ENCODE results near the gene METTL27.

METTL27 gene

GRCh38 chr7:73865738-73866445 lies 23.6 kb upstream of the METTL27 start:
- TF ChIP-seq, protein P1, sequence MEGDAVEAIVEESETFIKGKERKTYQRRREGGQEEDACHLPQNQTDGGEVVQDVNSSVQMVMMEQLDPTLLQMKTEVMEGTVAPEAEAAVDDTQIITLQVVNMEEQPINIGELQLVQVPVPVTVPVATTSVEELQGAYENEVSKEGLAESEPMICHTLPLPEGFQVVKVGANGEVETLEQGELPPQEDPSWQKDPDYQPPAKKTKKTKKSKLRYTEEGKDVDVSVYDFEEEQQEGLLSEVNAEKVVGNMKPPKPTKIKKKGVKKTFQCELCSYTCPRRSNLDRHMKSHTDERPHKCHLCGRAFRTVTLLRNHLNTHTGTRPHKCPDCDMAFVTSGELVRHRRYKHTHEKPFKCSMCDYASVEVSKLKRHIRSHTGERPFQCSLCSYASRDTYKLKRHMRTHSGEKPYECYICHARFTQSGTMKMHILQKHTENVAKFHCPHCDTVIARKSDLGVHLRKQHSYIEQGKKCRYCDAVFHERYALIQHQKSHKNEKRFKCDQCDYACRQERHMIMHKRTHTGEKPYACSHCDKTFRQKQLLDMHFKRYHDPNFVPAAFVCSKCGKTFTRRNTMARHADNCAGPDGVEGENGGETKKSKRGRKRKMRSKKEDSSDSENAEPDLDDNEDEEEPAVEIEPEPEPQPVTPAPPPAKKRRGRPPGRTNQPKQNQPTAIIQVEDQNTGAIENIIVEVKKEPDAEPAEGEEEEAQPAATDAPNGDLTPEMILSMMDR (IDR thresholded peaks at IDR 0.05; ENCODE audit: low read depth, low read length), result peak; percentile 74

DNA sequence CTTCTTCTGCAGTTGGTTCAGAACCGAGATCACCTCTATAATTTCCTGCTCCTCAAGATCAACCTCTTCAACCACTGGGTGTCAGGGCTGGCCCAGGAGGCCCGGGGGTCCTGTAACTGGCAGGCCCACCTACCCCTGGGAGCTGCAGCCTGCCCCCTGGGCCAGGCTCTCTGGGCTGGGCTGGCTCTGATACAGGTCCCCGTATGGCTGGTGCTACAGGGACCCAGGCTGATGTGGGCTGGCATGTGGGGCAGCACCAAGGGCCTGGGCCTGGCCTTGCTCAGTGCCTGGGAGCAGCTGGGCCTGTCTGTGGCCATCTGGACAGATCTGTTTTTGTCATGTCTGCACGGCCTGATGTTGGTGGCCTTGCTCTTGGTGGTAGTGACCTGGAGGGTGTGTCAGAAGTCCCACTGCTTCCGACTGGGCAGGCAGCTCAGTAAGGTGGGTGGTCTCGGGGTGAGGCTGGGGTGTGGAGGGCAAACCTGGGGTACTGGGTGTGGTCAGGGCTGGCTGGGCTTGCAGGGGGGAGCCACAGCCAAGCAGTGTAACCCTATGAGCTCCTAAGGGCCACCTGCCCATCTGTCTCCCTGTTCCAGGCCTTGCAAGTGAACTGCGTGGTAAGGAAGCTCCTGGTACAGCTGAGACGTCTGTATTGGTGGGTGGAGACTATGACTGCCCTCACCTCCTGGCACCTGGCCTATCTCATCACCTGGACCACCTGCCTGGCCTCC lies 22.8 kb upstream of the METTL27 start:
- TF ChIP-seq, protein P1 (IDR thresholded peaks at IDR 0.05; ENCODE audit: low read depth, low read length), result no peak
- H3K4me3 ChIP-seq (ENCODE audit: low read depth, low read length), result no peak overlapping the region

More at GRCh38 chr7:73865738-73866445, 23.6 kb upstream of the METTL27 start:
- H3K4me3 ChIP-seq (ENCODE audit: low read depth, low read length), result no peak overlapping the region

DNA sequence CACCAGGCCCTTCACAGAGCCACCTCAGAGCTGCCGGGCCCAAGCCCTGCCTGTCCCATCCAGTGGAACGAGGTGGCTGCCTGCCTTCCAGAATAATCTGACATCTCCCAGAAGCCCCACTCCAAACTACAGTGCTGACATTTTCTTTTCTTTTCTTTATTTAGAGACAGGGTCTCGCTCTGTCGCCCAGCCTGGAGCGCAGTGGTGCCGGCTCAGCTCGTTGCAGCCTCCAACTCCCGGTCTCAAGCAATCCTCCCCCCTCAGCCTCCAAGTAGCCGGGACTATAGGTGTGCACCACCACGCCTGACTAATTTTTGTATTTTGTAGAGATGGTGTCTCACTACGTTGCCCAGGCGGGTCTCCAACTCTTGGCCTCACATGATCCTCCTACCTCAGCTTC lies 19.0 kb upstream of the METTL27 start:
- no peak overlapping the region for H3K4me3 ChIP-seq (ENCODE audit: low read depth, low read length)
- TF ChIP-seq, protein P1 (IDR thresholded peaks at IDR 0.05; ENCODE audit: low read depth, low read length), result no peak

DNA sequence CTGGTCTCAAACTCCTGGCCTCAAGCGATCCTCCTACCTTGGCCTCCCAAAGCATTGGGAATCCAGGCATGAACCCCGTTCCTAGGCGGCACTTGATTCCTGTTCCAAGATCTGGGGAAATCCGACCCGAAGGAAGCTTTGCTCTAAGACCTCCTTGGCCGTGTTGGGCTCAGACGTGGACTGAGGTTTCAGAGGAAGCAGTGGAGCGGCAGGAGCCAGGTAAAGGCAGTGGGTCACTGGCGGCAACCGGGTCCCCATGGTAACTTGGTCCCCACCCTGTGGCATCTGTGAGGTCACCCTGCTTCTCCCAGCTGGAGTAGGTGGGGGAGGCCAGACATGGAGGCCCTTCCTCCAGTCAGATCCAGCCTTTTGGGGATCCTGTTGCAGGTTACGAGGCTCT lies 18.5 kb upstream of the METTL27 start, which contains the start of gene TMEM270:
Gene TMEM270, plus strand, starts transcription at position 301 of the 400 bp plus-strand sequence. Its CDS starts 36 bp downstream, at position 337.
- TF ChIP-seq, protein P1 (IDR thresholded peaks at IDR 0.05; ENCODE audit: low read depth, low read length), result no peak
- H3K4me3 ChIP-seq (ENCODE audit: low read depth, low read length), result no peak within 1 kb of the TSS

DNA sequence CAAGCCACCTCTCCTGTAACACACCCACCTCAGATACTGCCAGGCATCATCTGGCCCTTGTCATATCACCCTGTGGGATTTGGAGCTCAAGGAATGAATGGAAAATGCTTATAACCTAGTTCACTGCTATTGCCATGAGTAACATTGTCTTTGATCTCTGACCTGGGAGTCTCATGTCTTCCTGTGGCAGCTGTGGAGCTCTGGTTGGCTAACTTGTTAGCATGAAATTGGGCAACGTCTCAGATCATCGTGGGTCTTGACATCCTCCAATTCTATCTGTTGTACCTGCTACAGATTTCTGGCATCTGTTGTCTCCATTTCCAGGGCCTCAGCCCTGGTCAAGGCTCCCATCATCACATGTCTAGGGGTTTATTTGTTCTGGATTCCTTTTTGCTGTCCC lies 16.5 kb upstream of the METTL27 start:
- no peak overlapping the region for H3K4me3 ChIP-seq (ENCODE audit: low read depth, low read length)
- TF ChIP-seq, protein P1 (IDR thresholded peaks at IDR 0.05; ENCODE audit: low read depth, low read length), result no peak

GRCh38 chr7:73856941-73857340 lies 14.6 kb upstream of the METTL27 start:
- TF ChIP-seq, protein P1 (IDR thresholded peaks at IDR 0.05; ENCODE audit: low read depth, low read length), result no peak
- no peak overlapping the region for H3K4me3 ChIP-seq (ENCODE audit: low read depth, low read length)

- H3K4me3 ChIP-seq (ENCODE audit: low read depth, low read length), result no peak overlapping the region
- TF ChIP-seq, protein P1 (IDR thresholded peaks at IDR 0.05; ENCODE audit: low read depth, low read length), result no peak
Measured at GRCh38 chr7:73852500-73852899, 10.2 kb upstream of the METTL27 start.

All from WI38 (cell line).